Daoy (cell line): ENCODE measurements around the gene RPL13. TPM values are rescaled to one million over a fixed set of nuclear protein-coding genes. Genes with fewer than 3 reads are reported as not detected.

Source experiments
- DNase-seq: peaks from one replicate; pipeline ENCODE4 v3.0.0-alpha.2; 2015; ENCODE audit warnings: low read depth
- total RNA-seq: library from RNA; depleted of rRNA; stranded (reverse); fragments of >200 nt; shearing (Covaris generic); gene quantifications from 2 replicates; pipeline ENCODE4 v1.2.3, GENCODE V29; 2014; rRNA removed

Gene RPL13
- 4,474 and 4,750 TPM in 2 replicates for total RNA-seq

- DNase-seq = peak; percentile 95
Observed at GRCh38 chr16:89560378-89561141, at the start of gene RPL13. RPL13 (plus strand) TSS chr16:89560682; CDS start chr16:89560960, 278 bp downstream.

GRCh38 chr16:89511374-89511773, 49.1 kb upstream of the RPL13 start:
- DNase-seq = no peak

GRCh38 chr16:89512453-89512852, 48.0 kb upstream of the RPL13 start:
- DNase-seq = no peak

- no peak for DNase-seq
Observed at GRCh38 chr16:89517128-89517527, 43.4 kb upstream of the RPL13 start.

GRCh38 chr16:89519881-89520280, 40.6 kb upstream of the RPL13 start:
- DNase-seq = no peak

- no peak for DNase-seq
Observed at GRCh38 chr16:89522287-89522686, 38.2 kb upstream of the RPL13 start.

- DNase-seq = no peak
Observed at GRCh38 chr16:89523680-89524344, 36.7 kb upstream of the RPL13 start.

GRCh38 chr16:89525146-89525913, 35.2 kb upstream of the RPL13 start:
- no peak for DNase-seq

GRCh38 chr16:89529097-89529496, 31.4 kb upstream of the RPL13 start:
- no peak for DNase-seq

- DNase-seq = no peak
Observed at GRCh38 chr16:89530401-89531381, 29.8 kb upstream of the RPL13 start.

GRCh38 chr16:89531821-89532526, 28.5 kb upstream of the RPL13 start:
- DNase-seq = no peak

GRCh38 chr16:89534252-89534756, 26.2 kb upstream of the RPL13 start:
- DNase-seq = no peak

- no peak for DNase-seq
Observed at GRCh38 chr16:89536371-89536770, 24.1 kb upstream of the RPL13 start.

- no peak for DNase-seq
Observed at GRCh38 chr16:89536886-89537548, 23.5 kb upstream of the RPL13 start.

- DNase-seq = no peak
Observed at GRCh38 chr16:89537549-89537925, 22.9 kb upstream of the RPL13 start.

- DNase-seq = no peak
Observed at GRCh38 chr16:89538286-89538685, 22.2 kb upstream of the RPL13 start.

GRCh38 chr16:89540557-89540956, 19.9 kb upstream of the RPL13 start:
- no peak for DNase-seq

GRCh38 chr16:89541792-89542191, 18.7 kb upstream of the RPL13 start:
- DNase-seq = no peak

GRCh38 chr16:89544113-89544512, 16.4 kb upstream of the RPL13 start:
- DNase-seq = no peak

GRCh38 chr16:89544713-89545043, 15.8 kb upstream of the RPL13 start:
- no peak for DNase-seq
